ENCODE measurements around the gene SIL1. TPM values are rescaled to one million over a fixed set of nuclear protein-coding genes. Genes with fewer than 3 reads are reported as not detected.

SIL1 gene
- total and polyA plus RNA-seq, 2 of the 4 experiments (the other 2 are of a cell fraction): 56.1 to 66.0 TPM

DNA sequence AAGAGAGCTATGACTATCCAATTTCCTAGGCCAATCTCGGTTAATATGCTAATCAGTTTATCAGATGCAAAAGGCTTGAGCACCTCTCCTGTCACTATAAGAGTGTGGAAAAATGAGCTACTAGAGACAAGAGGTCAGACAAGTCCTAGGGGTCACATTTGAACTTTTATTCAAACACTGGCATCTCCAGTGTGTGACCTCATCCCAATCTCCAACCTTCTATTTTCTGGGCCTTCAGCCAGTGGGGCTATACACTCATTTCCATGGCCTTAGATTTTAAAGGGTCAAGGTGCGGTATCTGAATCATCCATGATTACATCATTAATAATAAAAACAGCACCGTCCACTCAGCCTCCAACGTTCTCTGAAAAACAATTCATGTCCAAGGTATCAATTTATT lies 183.4 kb downstream of the SIL1 start:
- intact Hi-C loops (cut with micrococcal nuclease) (no loop called here), dilution Hi-C loops (cut with HindIII; ENCODE audit: low sequenced_read_pairs, unreplicated experiment) (no loop called here), in situ Hi-C loops (cut with MboI; ENCODE audit: low sequenced_read_pairs) (no loop called here)
- H4K8ac ChIP-seq (ENCODE audit: low read depth in 2 of 2, low read length in 2 of 2): no peak overlapping the region
- H4K5ac ChIP-seq (ENCODE audit: low read depth, low read length): no peak overlapping the region
- no peak overlapping the region for H2BK5ac ChIP-seq (ENCODE audit: low read depth, low read length, poor library complexity, severe bottlenecking)
- ChIA-PET POLR2A (ENCODE audit: unreplicated experiment) (no interaction called here), CTCF (interaction anchor here (0.5 kb wide), 1 partner anchor 269 kb away, joined by 3 read pairs; no protein-coding TSS in a partner anchor)
- H3K36me3 ChIP-seq (ENCODE audit: control insufficient read depth, insufficient read depth, low read length): peaks cover 3% of the 10 kb centered on the region
- no peak overlapping the region for H2BK15ac ChIP-seq (ENCODE audit: low read depth, low read length)
- no peaks in the 10 kb centered on the region for H3K27me3 ChIP-seq (ENCODE audit: control insufficient read depth, insufficient read depth, low read length)
- H3K79me1 ChIP-seq (ENCODE audit: low read depth in 1 of 2, low read length in 2 of 2): no peaks in the 10 kb centered on the region
- no peak overlapping the region for H3K27ac ChIP-seq (ENCODE audit: insufficient read depth, low read length)
- no peak overlapping the region for H3K4me2 ChIP-seq (ENCODE audit: low read depth, low read length)
- no peak overlapping the region for H3K9ac ChIP-seq (ENCODE audit: low read depth, low read length)
- H3K56ac ChIP-seq (ENCODE audit: extremely low read depth, insufficient read depth, low read length): no peak overlapping the region
- H3K9me1 ChIP-seq (ENCODE audit: insufficient read depth, low read length): no peaks in the 10 kb centered on the region; the same call in 1 of the 2 replicates
- H2BK20ac ChIP-seq (ENCODE audit: low read depth, low read length): no peak overlapping the region
- TF ChIP-seq FOS (IDR thresholded peaks at IDR 0.05; ENCODE audit: low read depth, low read length) (peak; percentile 83), MAFK (IDR thresholded peaks at IDR 0.05; ENCODE audit: low read depth, low read length) (no peak), SMC3 (IDR thresholded peaks at IDR 0.05; ENCODE audit: low read depth, low read length) (peak; percentile 3; the same call in 1 of the 2 replicates), CEBPB (IDR thresholded peaks at IDR 0.05; ENCODE audit: low read depth, low read length) (peak; percentile 72)
- TF ChIP-seq, protein P1, sequence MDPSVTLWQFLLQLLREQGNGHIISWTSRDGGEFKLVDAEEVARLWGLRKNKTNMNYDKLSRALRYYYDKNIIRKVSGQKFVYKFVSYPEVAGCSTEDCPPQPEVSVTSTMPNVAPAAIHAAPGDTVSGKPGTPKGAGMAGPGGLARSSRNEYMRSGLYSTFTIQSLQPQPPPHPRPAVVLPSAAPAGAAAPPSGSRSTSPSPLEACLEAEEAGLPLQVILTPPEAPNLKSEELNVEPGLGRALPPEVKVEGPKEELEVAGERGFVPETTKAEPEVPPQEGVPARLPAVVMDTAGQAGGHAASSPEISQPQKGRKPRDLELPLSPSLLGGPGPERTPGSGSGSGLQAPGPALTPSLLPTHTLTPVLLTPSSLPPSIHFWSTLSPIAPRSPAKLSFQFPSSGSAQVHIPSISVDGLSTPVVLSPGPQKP (IDR thresholded peaks at IDR 0.05; ENCODE audit: borderline replicate concordance, low read depth, low read length): no peak
- TF ChIP-seq, protein P2, sequence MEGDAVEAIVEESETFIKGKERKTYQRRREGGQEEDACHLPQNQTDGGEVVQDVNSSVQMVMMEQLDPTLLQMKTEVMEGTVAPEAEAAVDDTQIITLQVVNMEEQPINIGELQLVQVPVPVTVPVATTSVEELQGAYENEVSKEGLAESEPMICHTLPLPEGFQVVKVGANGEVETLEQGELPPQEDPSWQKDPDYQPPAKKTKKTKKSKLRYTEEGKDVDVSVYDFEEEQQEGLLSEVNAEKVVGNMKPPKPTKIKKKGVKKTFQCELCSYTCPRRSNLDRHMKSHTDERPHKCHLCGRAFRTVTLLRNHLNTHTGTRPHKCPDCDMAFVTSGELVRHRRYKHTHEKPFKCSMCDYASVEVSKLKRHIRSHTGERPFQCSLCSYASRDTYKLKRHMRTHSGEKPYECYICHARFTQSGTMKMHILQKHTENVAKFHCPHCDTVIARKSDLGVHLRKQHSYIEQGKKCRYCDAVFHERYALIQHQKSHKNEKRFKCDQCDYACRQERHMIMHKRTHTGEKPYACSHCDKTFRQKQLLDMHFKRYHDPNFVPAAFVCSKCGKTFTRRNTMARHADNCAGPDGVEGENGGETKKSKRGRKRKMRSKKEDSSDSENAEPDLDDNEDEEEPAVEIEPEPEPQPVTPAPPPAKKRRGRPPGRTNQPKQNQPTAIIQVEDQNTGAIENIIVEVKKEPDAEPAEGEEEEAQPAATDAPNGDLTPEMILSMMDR (conservative IDR thresholded peaks at IDR 0.05; ENCODE audit: low read depth, low read length): no peak
- no peak overlapping the region for H2BK120ac ChIP-seq (ENCODE audit: low read depth, low read length)
- no peak overlapping the region for H2AFZ ChIP-seq (replicated peaks; ENCODE audit: low read length, poor library complexity)
- ATAC-seq (ENCODE audit: low read depth) (peak; percentile 91), DNase-seq (peak; percentile 92)
- no peak overlapping the region for H3K4ac ChIP-seq (ENCODE audit: low read depth, low read length)
- 20% methylated on average over 1 of the region's 4 CpGs; no CpG with 5 or more reads in 1 of the 2 experiments for WGBS, 2 experiments (ENCODE audit: extremely low coverage in 2 of 2, insufficient read length in 1 of 2)
- no peak overlapping the region for H3K4me3 ChIP-seq (ENCODE audit: insufficient read depth, low read depth, low read length)
- H4K91ac ChIP-seq (ENCODE audit: insufficient read depth, low read depth, low read length): no peak overlapping the region
- H4K20me1 ChIP-seq (ENCODE audit: insufficient read depth, low read length): no peaks in the 10 kb centered on the region
- no peak overlapping the region for H3K23ac ChIP-seq (ENCODE audit: low read depth, low read length)
- H2AK5ac ChIP-seq (ENCODE audit: low read depth, low read length): no peak overlapping the region
- H2AK9ac ChIP-seq (replicated peaks; ENCODE audit: low read depth, low read length, poor library complexity): no peak overlapping the region
- peaks cover 3% of the 10 kb centered on the region; the same call in 1 of the 2 replicates for H3K4me1 ChIP-seq (ENCODE audit: control insufficient read depth, insufficient read depth, low read length)
- no peaks in the 10 kb centered on the region for H3K9me3 ChIP-seq (ENCODE audit: control insufficient read depth, insufficient read depth, low read length)
- no peak overlapping the region for H3K18ac ChIP-seq (ENCODE audit: low read depth, low read length)
- no TSS peak for BruUV-seq (replicated peaks)
- no peak overlapping the region for H3K14ac ChIP-seq (replicated peaks; ENCODE audit: low read depth, low read length)
